A549 (cell line): ENCODE measurements around the gene GPR176.

Experiments
- ESRRA ChIP-seq: fragments of 150-350 bp; IDR thresholded peaks from 2 replicates; pipeline ENCODE4 v1.6.1; 2014; ENCODE audit warnings: mild to moderate bottlenecking, low read length, borderline replicate concordance
- MAX ChIP-seq: IDR thresholded peaks from 2 replicates; pipeline ENCODE4 v1.6.1; 2012
- POLR2A ChIP-seq: IDR thresholded peaks from 2 replicates; pipeline ENCODE4 v1.6.1; 2012; ENCODE audit warnings: mild to moderate bottlenecking, low read length
- RAD21 ChIP-seq, 2 experiments: fragments of >200 bp in 1 of 2; sonication (Bioruptor Twin) in 1 of 2; formaldehyde crosslinking in 1 of 2; IDR thresholded peaks in 1 of 2; conservative IDR thresholded peaks in 1 of 2; 2 replicates in 1 of 2; 3 replicates in 1 of 2; pipeline ENCODE4 v1.6.1; 2012 to 2018; ENCODE audit warnings: inconsistent platforms in 1 of 2
- RFX5 ChIP-seq: fragments of 450-650 bp; IDR thresholded peaks from 2 replicates; pipeline ENCODE4 v1.7.1; 2014; ENCODE audit warnings: antibody characterized with exemption, mild to moderate bottlenecking, moderate library complexity
- TF ChIP-seq, protein P1 (sequence below): fragments of >200 bp; sonication (Bioruptor Twin); formaldehyde crosslinking; IDR thresholded peaks from 3 replicates; pipeline ENCODE4 v1.5.1; 2016

- TF ChIP-seq RAD21 (conservative IDR thresholded peaks at IDR 0.05 in 1 of 2, IDR thresholded peaks at IDR 0.05 in 1 of 2) (no peak), MAX (no peak), POLR2A (no peak), ESRRA (no peak), RFX5 (no peak)
- TF ChIP-seq, protein P1, sequence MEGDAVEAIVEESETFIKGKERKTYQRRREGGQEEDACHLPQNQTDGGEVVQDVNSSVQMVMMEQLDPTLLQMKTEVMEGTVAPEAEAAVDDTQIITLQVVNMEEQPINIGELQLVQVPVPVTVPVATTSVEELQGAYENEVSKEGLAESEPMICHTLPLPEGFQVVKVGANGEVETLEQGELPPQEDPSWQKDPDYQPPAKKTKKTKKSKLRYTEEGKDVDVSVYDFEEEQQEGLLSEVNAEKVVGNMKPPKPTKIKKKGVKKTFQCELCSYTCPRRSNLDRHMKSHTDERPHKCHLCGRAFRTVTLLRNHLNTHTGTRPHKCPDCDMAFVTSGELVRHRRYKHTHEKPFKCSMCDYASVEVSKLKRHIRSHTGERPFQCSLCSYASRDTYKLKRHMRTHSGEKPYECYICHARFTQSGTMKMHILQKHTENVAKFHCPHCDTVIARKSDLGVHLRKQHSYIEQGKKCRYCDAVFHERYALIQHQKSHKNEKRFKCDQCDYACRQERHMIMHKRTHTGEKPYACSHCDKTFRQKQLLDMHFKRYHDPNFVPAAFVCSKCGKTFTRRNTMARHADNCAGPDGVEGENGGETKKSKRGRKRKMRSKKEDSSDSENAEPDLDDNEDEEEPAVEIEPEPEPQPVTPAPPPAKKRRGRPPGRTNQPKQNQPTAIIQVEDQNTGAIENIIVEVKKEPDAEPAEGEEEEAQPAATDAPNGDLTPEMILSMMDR, result no peak
Observed at GRCh38 chr15:39924437-39924836, 4.4 kb upstream of the GPR176 start.
